PC-3 (cell line): Measurements from ENCODE around the gene MPZ. TPM values are rescaled to one million over a fixed set of nuclear protein-coding genes. Genes with fewer than 3 reads are reported as not detected.

ENCODE experiments used
- ATAC-seq: fragments of 200-7000 bp; cut with Tn5 transposase; 2 replicates; pipeline ENCODE4 v1.9.1; 2020; ENCODE audit warnings: mild to moderate bottlenecking, moderate library complexity
- BruUV-seq: library from RNA; stranded (reverse); fragments of 400-500 nt; replicated peaks from 2 replicates; lab custom pipeline; 2021; lab: Mats Ljungman, UMichigan
- CTCF ChIA-PET: fragments of 300-600 bp; sonication (Branson Sonifier 250); formaldehyde crosslinking; loops from one replicate; lab custom pipeline; 2022; ENCODE audit warnings: antibody characterized with exemption; lab: Charles Lee
- POLR2A ChIA-PET: fragments of 300-600 bp; sonication (Branson Sonifier 250); formaldehyde crosslinking; loops from one replicate; lab custom pipeline; 2022; ENCODE audit warnings: antibody characterized with exemption; ENCODE audit not compliant: unreplicated experiment; lab: Charles Lee
- DNase-seq: peaks from one replicate; pipeline ENCODE4 v3.0.0-alpha.2; 2015
- H2AFZ ChIP-seq: fragments of 300-600 bp; sonication (generic); 2 replicates; pipeline ENCODE4 v1.6.0; 2016; ENCODE audit warnings: antibody characterized with exemption, low read length
- H3F3A ChIP-seq: fragments of 300-600 bp; sonication (generic); one replicate; pipeline ENCODE4 v1.6.0; 2017; ENCODE audit warnings: antibody characterized with exemption, low read length, control low read depth, mild to moderate bottlenecking; ENCODE audit not compliant: unreplicated experiment
- H3K27ac ChIP-seq: fragments of 300-600 bp; sonication (generic); 2 replicates; pipeline ENCODE4 v1.5.1; 2016; ENCODE audit warnings: mild to moderate bottlenecking, low read length
- H3K27me3 ChIP-seq: fragments of 300-600 bp; sonication (generic); 2 replicates; pipeline ENCODE4 v1.6.1; 2016; ENCODE audit warnings: low read length, mixed read lengths
- H3K36me3 ChIP-seq: fragments of 300-600 bp; sonication (generic); 2 replicates; pipeline ENCODE4 v1.6.1; 2016; ENCODE audit warnings: low read depth, mixed run types, low read length, mixed read lengths
- H3K4me1 ChIP-seq: fragments of 300-600 bp; sonication (generic); 2 replicates; pipeline ENCODE4 v1.5.1; 2016; ENCODE audit warnings: low read length; ENCODE audit not compliant: insufficient read depth
- H3K4me2 ChIP-seq: fragments of 300-600 bp; sonication (generic); 2 replicates; pipeline ENCODE4 v1.6.0; 2016; ENCODE audit warnings: low read length
- H3K4me3 ChIP-seq: fragments of 300-600 bp; sonication (generic); 2 replicates; pipeline ENCODE4 v1.5.1; 2016; ENCODE audit warnings: mild to moderate bottlenecking, low read length, mixed read lengths
- H3K79me2 ChIP-seq: fragments of 300-600 bp; sonication (generic); 2 replicates; pipeline ENCODE4 v1.6.1; 2017; ENCODE audit warnings: low read length, mixed read lengths
- H3K9ac ChIP-seq: fragments of 300-600 bp; sonication (generic); 2 replicates; pipeline ENCODE4 v1.6.0; 2016; ENCODE audit warnings: mild to moderate bottlenecking, low read length
- H3K9me2 ChIP-seq: fragments of 300-600 bp; sonication (generic); replicated peaks from 2 replicates; pipeline ENCODE4 v1.6.1; 2016; ENCODE audit warnings: mixed run types, low read length, mixed read lengths
- H3K9me3 ChIP-seq: fragments of 300-600 bp; sonication (generic); 2 replicates; pipeline ENCODE4 v1.6.1; 2016; ENCODE audit warnings: low read length, mixed read lengths
- H4K20me1 ChIP-seq: fragments of 300-600 bp; sonication (generic); 2 replicates; pipeline ENCODE4 v1.6.1; 2016; ENCODE audit warnings: low read length, mixed read lengths
- EZH2 ChIP-seq: fragments of 300-600 bp; sonication (generic); IDR thresholded peaks from one replicate; pipeline ENCODE4 v1.6.1; 2017; ENCODE audit warnings: antibody characterized with exemption, mild to moderate bottlenecking, low read length; ENCODE audit not compliant: unreplicated experiment
- EZH2phosphoT487 ChIP-seq: fragments of 300-600 bp; sonication (generic); IDR thresholded peaks from 2 replicates; pipeline ENCODE4 v1.6.1; 2018; ENCODE audit warnings: mild to moderate bottlenecking, antibody characterized with exemption, low read length, borderline replicate concordance
- intact Hi-C: fragments of 100-400 bp; cut with micrococcal nuclease; formaldehyde crosslinking; loops from 2 replicates; pipeline ENCODE4 v1.9.0; 2023
- total RNA-seq: library from RNA; depleted of rRNA; stranded (reverse); fragments of >200 nt; gene quantifications from 2 replicates; pipeline ENCODE4 v1.2.3, GENCODE V29; 2014
- TF ChIP-seq, protein P1 (sequence below): fragments of 300-600 bp; sonication (generic); conservative IDR thresholded peaks from 2 replicates; pipeline ENCODE4 v1.5.1; 2017; ENCODE audit warnings: antibody characterized with exemption, low read depth, mild to moderate bottlenecking, low read length

Gene MPZ
- total RNA-seq, 1 experiment from 2014 or later: 0.18 TPM

DNA sequence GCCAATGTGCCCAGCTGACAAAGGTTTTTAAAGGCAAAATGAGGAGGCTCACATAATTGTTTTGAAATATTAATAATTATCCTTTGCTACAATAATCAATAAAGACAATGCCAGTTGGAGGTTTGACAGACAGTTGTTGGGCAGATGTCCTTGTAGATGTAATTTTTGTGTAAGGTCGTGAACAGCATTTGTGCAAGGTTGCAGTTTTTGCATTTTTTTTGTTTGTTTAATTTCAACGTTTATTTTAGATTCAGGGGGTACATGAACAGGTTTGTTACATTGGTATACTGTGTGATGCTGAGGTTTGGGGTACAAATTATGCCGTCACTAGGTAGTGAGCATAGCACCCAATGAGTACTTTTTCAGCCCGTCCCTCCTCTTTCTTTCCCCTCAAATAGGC lies 9.3 kb downstream of the MPZ start:
- no peaks in the 10 kb centered on the region for H3K9me2 ChIP-seq
- no peak overlapping the region for H3K27ac ChIP-seq
- H3K9me3 ChIP-seq: no peaks in the 10 kb centered on the region
- ChIA-PET POLR2A (no interaction called here), CTCF (no interaction called here)
- DNase-seq (no peak), ATAC-seq (no peak)
- no peaks in the 10 kb centered on the region for H3K4me1 ChIP-seq
- no TSS peak for BruUV-seq
- H3K4me2 ChIP-seq: no peak overlapping the region
- intact Hi-C loops: no loop called here
- H3F3A ChIP-seq: no peaks in the 10 kb centered on the region
- no peaks in the 10 kb centered on the region for H4K20me1 ChIP-seq
- no peaks in the 10 kb centered on the region for H3K79me2 ChIP-seq
- no peak overlapping the region for H3K9ac ChIP-seq
- H3K36me3 ChIP-seq: no peaks in the 10 kb centered on the region
- no peak overlapping the region for H2AFZ ChIP-seq
- 0 out of 2 replicates have a peak, but pooled peaks cover 4% of the 10 kb centered on the region for H3K27me3 ChIP-seq
- TF ChIP-seq EZH2 (no peak), EZH2phosphoT487 (no peak)
- TF ChIP-seq, protein P1, sequence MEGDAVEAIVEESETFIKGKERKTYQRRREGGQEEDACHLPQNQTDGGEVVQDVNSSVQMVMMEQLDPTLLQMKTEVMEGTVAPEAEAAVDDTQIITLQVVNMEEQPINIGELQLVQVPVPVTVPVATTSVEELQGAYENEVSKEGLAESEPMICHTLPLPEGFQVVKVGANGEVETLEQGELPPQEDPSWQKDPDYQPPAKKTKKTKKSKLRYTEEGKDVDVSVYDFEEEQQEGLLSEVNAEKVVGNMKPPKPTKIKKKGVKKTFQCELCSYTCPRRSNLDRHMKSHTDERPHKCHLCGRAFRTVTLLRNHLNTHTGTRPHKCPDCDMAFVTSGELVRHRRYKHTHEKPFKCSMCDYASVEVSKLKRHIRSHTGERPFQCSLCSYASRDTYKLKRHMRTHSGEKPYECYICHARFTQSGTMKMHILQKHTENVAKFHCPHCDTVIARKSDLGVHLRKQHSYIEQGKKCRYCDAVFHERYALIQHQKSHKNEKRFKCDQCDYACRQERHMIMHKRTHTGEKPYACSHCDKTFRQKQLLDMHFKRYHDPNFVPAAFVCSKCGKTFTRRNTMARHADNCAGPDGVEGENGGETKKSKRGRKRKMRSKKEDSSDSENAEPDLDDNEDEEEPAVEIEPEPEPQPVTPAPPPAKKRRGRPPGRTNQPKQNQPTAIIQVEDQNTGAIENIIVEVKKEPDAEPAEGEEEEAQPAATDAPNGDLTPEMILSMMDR: no peak
- H3K4me3 ChIP-seq: no peak overlapping the region

DNA sequence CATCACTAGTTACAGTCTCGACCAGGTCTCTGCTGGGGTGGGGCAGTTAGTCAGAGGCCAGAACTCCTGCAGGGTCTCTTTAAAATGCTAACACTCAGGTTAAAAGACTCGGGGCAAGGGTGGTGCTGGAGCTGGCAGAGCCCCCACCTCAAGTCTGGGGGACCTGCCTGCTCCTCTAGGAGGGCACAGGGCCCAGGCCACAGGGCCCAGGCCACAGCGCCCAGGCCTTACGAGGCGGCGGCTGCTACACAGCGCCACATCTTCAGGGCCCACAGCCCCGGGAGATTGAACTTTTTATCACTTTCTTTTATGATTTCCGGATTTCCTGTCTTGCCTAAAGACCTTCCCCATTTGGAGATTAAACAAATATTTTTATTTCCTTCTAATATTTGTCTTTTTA lies 10.4 kb downstream of the MPZ start:
- Histone ChIP-seq H3K27ac (no peak overlapping the region), H3K4me1 (no peaks in the 10 kb centered on the region), H3K79me2 (no peaks in the 10 kb centered on the region), H3F3A (no peaks in the 10 kb centered on the region), H3K9me2 (no peaks in the 10 kb centered on the region), H3K27me3 (0 out of 2 replicates have a peak, but pooled peaks cover 4% of the 10 kb centered on the region), H4K20me1 (no peaks in the 10 kb centered on the region), H3K36me3 (no peaks in the 10 kb centered on the region), H3K9me3 (no peaks in the 10 kb centered on the region), H3K9ac (no peak overlapping the region), H3K4me3 (no peak overlapping the region), H3K4me2 (no peak overlapping the region), H2AFZ (no peak overlapping the region)
- peak; percentile 35; the same call in 1 of the 2 replicates for ATAC-seq
- ChIA-PET POLR2A (no interaction called here), CTCF (no interaction called here)
- BruUV-seq: no TSS peak
- intact Hi-C loops: no loop called here
- no peak for TF ChIP-seq EZH2
- TF ChIP-seq, protein P1: no peak
- TF ChIP-seq EZH2phosphoT487: no peak
- no peak for DNase-seq

DNA sequence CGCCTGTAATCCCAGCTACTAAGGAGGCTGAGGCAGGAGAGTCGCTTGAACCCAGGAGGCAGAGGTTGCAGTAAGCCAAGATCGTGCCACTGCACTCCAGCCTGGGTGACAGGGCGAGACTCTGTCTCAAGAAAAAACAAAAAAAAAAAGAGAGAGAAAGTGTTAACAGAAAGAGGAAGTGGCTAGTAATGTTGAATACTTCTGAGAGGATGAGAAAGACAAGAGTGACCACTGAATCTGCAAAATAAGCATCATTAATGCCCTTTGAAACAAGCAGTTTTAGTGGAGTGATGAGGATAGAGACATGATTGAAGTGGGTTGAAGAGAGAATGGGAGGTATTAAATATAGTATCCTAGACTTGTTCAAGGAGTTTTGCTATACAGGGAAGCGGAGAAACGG lies 11.7 kb downstream of the MPZ start:
- Histone ChIP-seq H3K27me3 (no peaks in the 10 kb centered on the region), H3K79me2 (no peaks in the 10 kb centered on the region), H3F3A (no peaks in the 10 kb centered on the region), H3K36me3 (no peaks in the 10 kb centered on the region), H3K27ac (no peak overlapping the region), H3K9me3 (no peaks in the 10 kb centered on the region), H3K4me3 (no peak overlapping the region), H4K20me1 (no peaks in the 10 kb centered on the region), H3K9ac (no peak overlapping the region), H3K9me2 (no peaks in the 10 kb centered on the region), H3K4me2 (no peak overlapping the region), H2AFZ (no peak overlapping the region), H3K4me1 (no peaks in the 10 kb centered on the region)
- no TSS peak for BruUV-seq
- ATAC-seq (no peak), DNase-seq (no peak)
- CTCF ChIA-PET: no interaction called here
- POLR2A ChIA-PET: no interaction called here
- TF ChIP-seq EZH2phosphoT487: no peak
- no peak for TF ChIP-seq EZH2
- intact Hi-C loops: no loop called here
